Measurements from ENCODE around the gene CTSC. TPM values are rescaled to one million over a fixed set of nuclear protein-coding genes. Genes with fewer than 3 reads are reported as not detected.

The CTSC gene
- total RNA-seq, 1 donor from 2014 or later: 47.0 TPM

DNA sequence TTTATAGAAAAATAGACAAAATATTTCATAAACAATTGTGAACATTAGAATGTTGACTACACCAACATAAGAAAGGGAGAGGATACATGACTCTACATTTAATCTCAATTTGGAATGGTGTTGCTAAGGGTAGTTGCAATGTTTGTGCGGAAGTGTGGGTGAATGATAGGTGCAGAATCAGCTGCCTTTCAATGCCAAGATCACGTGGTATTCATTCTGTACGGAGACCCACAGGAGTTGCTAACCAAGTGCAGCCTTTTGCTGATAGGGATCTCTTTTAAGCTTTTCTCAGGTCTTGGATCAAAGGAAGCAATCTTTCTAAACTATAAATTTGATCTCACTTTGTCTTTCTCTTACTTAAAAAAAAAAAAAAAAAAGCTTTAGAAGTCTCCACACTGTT, 29.8 kb upstream of the CTSC start:
- no peak overlapping the region for H3K9ac ChIP-seq (ENCODE audit: low read depth in 1 of 3, low read length in 3 of 3)
- no peaks in the 10 kb centered on the region for H3K36me3 ChIP-seq (ENCODE audit: control insufficient read depth in 3 of 3, insufficient read depth in 3 of 3, low read length in 3 of 3)
- H3K9me3 ChIP-seq (ENCODE audit: control insufficient read depth in 3 of 3, low read length in 3 of 3): no peaks in the 10 kb centered on the region
- no peaks in the 10 kb centered on the region for H3K4me1 ChIP-seq (ENCODE audit: control insufficient read depth in 3 of 3, insufficient read depth in 3 of 3, low read length in 3 of 3)
- no peak overlapping the region for H3K27ac ChIP-seq (ENCODE audit: low read depth, low read length)
- H3K4me3 ChIP-seq (ENCODE audit: low read length in 3 of 3): no peak overlapping the region
- H3K27me3 ChIP-seq (ENCODE audit: control insufficient read depth in 3 of 3, insufficient read depth in 3 of 3, low read length in 3 of 3): no peaks in the 10 kb centered on the region

DNA sequence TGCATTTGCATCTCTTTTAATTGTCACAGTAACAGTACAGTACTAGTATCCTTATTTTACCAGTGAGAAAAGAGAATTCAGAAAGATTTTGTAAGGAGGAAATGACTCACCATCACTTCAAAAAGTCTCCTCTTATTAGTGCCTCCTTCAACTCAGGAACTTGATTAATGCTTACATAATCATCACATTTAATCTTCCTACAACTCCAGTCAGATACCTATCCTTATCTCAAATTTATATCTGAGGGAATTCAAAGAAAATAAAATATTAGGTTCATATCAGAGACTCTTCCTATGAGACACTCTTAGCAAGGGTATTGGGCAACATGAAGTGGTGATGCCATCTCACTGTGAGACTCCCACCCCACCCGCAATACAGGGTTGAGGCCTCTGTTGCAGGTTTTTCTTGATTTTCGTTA, 26.1 kb upstream of the CTSC start:
- H3K4me1 ChIP-seq (ENCODE audit: control insufficient read depth in 3 of 3, insufficient read depth in 3 of 3, low read length in 3 of 3): no peaks in the 10 kb centered on the region
- no peak overlapping the region for H3K4me3 ChIP-seq (ENCODE audit: low read length in 3 of 3)
- H3K27ac ChIP-seq (ENCODE audit: low read depth, low read length): no peak overlapping the region
- no peaks in the 10 kb centered on the region for H3K36me3 ChIP-seq (ENCODE audit: control insufficient read depth in 3 of 3, insufficient read depth in 3 of 3, low read length in 3 of 3)
- H3K9ac ChIP-seq (ENCODE audit: low read depth in 1 of 3, low read length in 3 of 3): no peak overlapping the region
- no peaks in the 10 kb centered on the region for H3K9me3 ChIP-seq (ENCODE audit: control insufficient read depth in 3 of 3, low read length in 3 of 3)
- no peaks in the 10 kb centered on the region for H3K27me3 ChIP-seq (ENCODE audit: control insufficient read depth in 3 of 3, insufficient read depth in 3 of 3, low read length in 3 of 3)

DNA sequence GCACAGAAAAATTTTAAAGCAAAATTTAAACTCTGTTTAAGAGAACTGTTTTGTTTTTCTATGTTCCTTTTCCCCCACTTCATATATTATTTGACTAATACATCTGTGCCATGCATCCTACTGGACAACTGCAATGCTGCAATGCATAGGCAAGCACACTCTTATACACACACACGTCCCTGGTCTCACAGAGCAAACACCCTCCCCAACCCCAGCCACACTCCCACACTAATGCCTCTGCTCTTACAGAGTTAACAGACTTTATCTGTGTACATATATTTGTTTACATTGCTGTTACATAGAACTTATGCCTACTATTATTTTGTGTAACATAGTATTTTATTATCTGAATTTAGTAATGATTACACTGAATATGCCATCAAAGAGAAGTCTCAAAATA, 25.5 kb upstream of the CTSC start:
- Histone ChIP-seq H3K36me3 (ENCODE audit: control insufficient read depth in 3 of 3, insufficient read depth in 3 of 3, low read length in 3 of 3) (no peaks in the 10 kb centered on the region), H3K27ac (ENCODE audit: low read depth, low read length) (no peak overlapping the region), H3K4me1 (ENCODE audit: control insufficient read depth in 3 of 3, insufficient read depth in 3 of 3, low read length in 3 of 3) (no peaks in the 10 kb centered on the region)

GRCh38 chr11:88360141-88360540, 22.6 kb upstream of the CTSC start:
- H3K27ac ChIP-seq (ENCODE audit: low read depth, low read length): no peak overlapping the region
- no peaks in the 10 kb centered on the region for H3K36me3 ChIP-seq (ENCODE audit: control insufficient read depth in 3 of 3, insufficient read depth in 3 of 3, low read length in 3 of 3)
- no peaks in the 10 kb centered on the region for H3K4me1 ChIP-seq (ENCODE audit: control insufficient read depth in 3 of 3, insufficient read depth in 3 of 3, low read length in 3 of 3)
- no peak overlapping the region for H3K4me3 ChIP-seq (ENCODE audit: low read length in 3 of 3)
- no peaks in the 10 kb centered on the region for H3K27me3 ChIP-seq (ENCODE audit: control insufficient read depth in 3 of 3, insufficient read depth in 3 of 3, low read length in 3 of 3)
- no peak overlapping the region for H3K9ac ChIP-seq (ENCODE audit: low read depth in 1 of 3, low read length in 3 of 3)
- no peaks in the 10 kb centered on the region for H3K9me3 ChIP-seq (ENCODE audit: control insufficient read depth in 3 of 3, low read length in 3 of 3)

More for the DNA sequence above, 25.5 kb upstream of the CTSC start:
- Histone ChIP-seq H3K4me3 (ENCODE audit: low read length in 3 of 3) (no peak overlapping the region), H3K9me3 (ENCODE audit: control insufficient read depth in 3 of 3, low read length in 3 of 3) (no peaks in the 10 kb centered on the region), H3K9ac (ENCODE audit: low read depth in 1 of 3, low read length in 3 of 3) (no peak overlapping the region), H3K27me3 (ENCODE audit: control insufficient read depth in 3 of 3, insufficient read depth in 3 of 3, low read length in 3 of 3) (no peaks in the 10 kb centered on the region)

DNA sequence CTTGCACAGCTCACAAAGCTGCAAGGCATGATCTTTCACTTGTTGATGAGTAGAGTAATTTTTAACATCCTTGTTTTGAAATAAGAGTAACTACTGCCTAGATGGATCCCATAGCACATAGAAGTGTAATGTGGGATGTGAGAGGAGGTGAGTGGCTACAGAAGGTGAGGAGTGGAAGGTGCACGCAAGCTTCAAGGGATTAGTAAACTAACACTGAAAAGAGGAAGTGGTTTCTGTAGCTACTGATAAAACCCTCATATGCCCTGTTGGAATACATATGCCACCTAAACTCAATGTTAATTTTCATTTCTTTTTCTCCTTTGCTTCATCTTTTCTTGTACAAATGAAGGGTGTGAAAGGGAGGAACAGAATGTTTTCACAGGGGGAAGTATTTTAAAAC, 22.0 kb upstream of the CTSC start:
- Histone ChIP-seq H3K9ac (ENCODE audit: low read depth in 1 of 3, low read length in 3 of 3) (no peak overlapping the region), H3K4me1 (ENCODE audit: control insufficient read depth in 3 of 3, insufficient read depth in 3 of 3, low read length in 3 of 3) (no peaks in the 10 kb centered on the region), H3K27me3 (ENCODE audit: control insufficient read depth in 3 of 3, insufficient read depth in 3 of 3, low read length in 3 of 3) (no peaks in the 10 kb centered on the region), H3K9me3 (ENCODE audit: control insufficient read depth in 3 of 3, low read length in 3 of 3) (no peaks in the 10 kb centered on the region), H3K4me3 (ENCODE audit: low read length in 3 of 3) (no peak overlapping the region), H3K36me3 (ENCODE audit: control insufficient read depth in 3 of 3, insufficient read depth in 3 of 3, low read length in 3 of 3) (no peaks in the 10 kb centered on the region), H3K27ac (ENCODE audit: low read depth, low read length) (no peak overlapping the region)

- Histone ChIP-seq H3K4me3 (ENCODE audit: low read length in 3 of 3) (no peak overlapping the region), H3K27me3 (ENCODE audit: control insufficient read depth in 3 of 3, insufficient read depth in 3 of 3, low read length in 3 of 3) (no peaks in the 10 kb centered on the region), H3K9me3 (ENCODE audit: control insufficient read depth in 3 of 3, low read length in 3 of 3) (no peaks in the 10 kb centered on the region), H3K36me3 (ENCODE audit: control insufficient read depth in 3 of 3, insufficient read depth in 3 of 3, low read length in 3 of 3) (no peaks in the 10 kb centered on the region), H3K9ac (ENCODE audit: low read depth in 1 of 3, low read length in 3 of 3) (no peak overlapping the region), H3K4me1 (ENCODE audit: control insufficient read depth in 3 of 3, insufficient read depth in 3 of 3, low read length in 3 of 3) (no peaks in the 10 kb centered on the region), H3K27ac (ENCODE audit: low read depth, low read length) (no peak overlapping the region)
These were observed 21.6 kb upstream of the CTSC start for GRCh38 chr11:88359114-88359513.

GRCh38 chr11:88358040-88358431, 20.5 kb upstream of the CTSC start:
- Histone ChIP-seq H3K4me3 (ENCODE audit: low read length in 3 of 3) (no peak overlapping the region), H3K9ac (ENCODE audit: low read depth in 1 of 3, low read length in 3 of 3) (no peak overlapping the region), H3K27ac (ENCODE audit: low read depth, low read length) (no peak overlapping the region), H3K27me3 (ENCODE audit: control insufficient read depth in 3 of 3, insufficient read depth in 3 of 3, low read length in 3 of 3) (no peaks in the 10 kb centered on the region), H3K4me1 (ENCODE audit: control insufficient read depth in 3 of 3, insufficient read depth in 3 of 3, low read length in 3 of 3) (no peaks in the 10 kb centered on the region), H3K36me3 (ENCODE audit: control insufficient read depth in 3 of 3, insufficient read depth in 3 of 3, low read length in 3 of 3) (no peaks in the 10 kb centered on the region), H3K9me3 (ENCODE audit: control insufficient read depth in 3 of 3, low read length in 3 of 3) (no peaks in the 10 kb centered on the region)

- no peaks in the 10 kb centered on the region for H3K4me1 ChIP-seq (ENCODE audit: control insufficient read depth in 3 of 3, insufficient read depth in 3 of 3, low read length in 3 of 3)
- no peaks in the 10 kb centered on the region for H3K27me3 ChIP-seq (ENCODE audit: control insufficient read depth in 3 of 3, insufficient read depth in 3 of 3, low read length in 3 of 3)
- H3K9ac ChIP-seq (ENCODE audit: low read depth in 1 of 3, low read length in 3 of 3): no peak overlapping the region
- no peaks in the 10 kb centered on the region for H3K9me3 ChIP-seq (ENCODE audit: control insufficient read depth in 3 of 3, low read length in 3 of 3)
- H3K27ac ChIP-seq (ENCODE audit: low read depth, low read length): no peak overlapping the region
- no peaks in the 10 kb centered on the region for H3K36me3 ChIP-seq (ENCODE audit: control insufficient read depth in 3 of 3, insufficient read depth in 3 of 3, low read length in 3 of 3)
- no peak overlapping the region for H3K4me3 ChIP-seq (ENCODE audit: low read length in 3 of 3)
These were observed 19.9 kb upstream of the CTSC start for GRCh38 chr11:88357323-88358039.

DNA sequence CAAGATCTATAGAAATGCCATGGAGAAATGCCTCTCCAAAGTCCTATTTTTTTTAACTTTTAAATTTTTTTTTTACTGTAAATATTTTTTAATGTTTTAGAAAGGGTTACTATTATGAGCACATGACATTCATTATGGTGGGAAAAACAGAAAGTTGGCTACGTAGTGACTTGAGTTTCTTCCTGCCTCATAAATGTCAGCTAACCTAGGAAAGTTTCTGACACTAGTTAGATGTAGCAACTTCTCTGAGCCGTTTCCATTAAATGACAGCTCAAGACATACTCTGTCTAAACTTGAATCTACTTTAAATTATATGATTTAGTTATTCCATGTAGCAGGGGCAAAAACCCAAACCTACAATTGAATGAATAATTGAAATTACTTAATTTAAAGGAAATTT, 18.4 kb upstream of the CTSC start:
- Histone ChIP-seq H3K27me3 (ENCODE audit: control insufficient read depth in 3 of 3, insufficient read depth in 3 of 3, low read length in 3 of 3) (no peaks in the 10 kb centered on the region), H3K36me3 (ENCODE audit: control insufficient read depth in 3 of 3, insufficient read depth in 3 of 3, low read length in 3 of 3) (no peaks in the 10 kb centered on the region), H3K9ac (ENCODE audit: low read depth in 1 of 3, low read length in 3 of 3) (no peak overlapping the region), H3K27ac (ENCODE audit: low read depth, low read length) (no peak overlapping the region), H3K4me3 (ENCODE audit: low read length in 3 of 3) (no peak overlapping the region), H3K9me3 (ENCODE audit: control insufficient read depth in 3 of 3, low read length in 3 of 3) (no peaks in the 10 kb centered on the region), H3K4me1 (ENCODE audit: control insufficient read depth in 3 of 3, insufficient read depth in 3 of 3, low read length in 3 of 3) (no peaks in the 10 kb centered on the region)

GRCh38 chr11:88354912-88355311, 17.4 kb upstream of the CTSC start:
- Histone ChIP-seq H3K9me3 (ENCODE audit: control insufficient read depth in 3 of 3, low read length in 3 of 3) (no peaks in the 10 kb centered on the region), H3K4me3 (ENCODE audit: low read length in 3 of 3) (no peak overlapping the region), H3K36me3 (ENCODE audit: control insufficient read depth in 3 of 3, insufficient read depth in 3 of 3, low read length in 3 of 3) (no peaks in the 10 kb centered on the region), H3K9ac (ENCODE audit: low read depth in 1 of 3, low read length in 3 of 3) (no peak overlapping the region), H3K27ac (ENCODE audit: low read depth, low read length) (no peak overlapping the region), H3K27me3 (ENCODE audit: control insufficient read depth in 3 of 3, insufficient read depth in 3 of 3, low read length in 3 of 3) (no peaks in the 10 kb centered on the region), H3K4me1 (ENCODE audit: control insufficient read depth in 3 of 3, insufficient read depth in 3 of 3, low read length in 3 of 3) (peaks cover 0 to under 1% (median 0%) of the 10 kb centered on the region in 3 donors)

All from skeletal muscle tissue (tissue), 4 donors.